ENCODE data around the gene AP5M1.
"Not testable (repeated sequence)": the region's sequence is repeated elsewhere in the genome, so short reads cannot be mapped to it uniquely, and the experiment has no call there.

Gene AP5M1

GRCh38 chr14:57268161-57269069 is at the start of gene AP5M1, which contains the start of gene EXOC5:
Gene AP5M1, plus strand, starts transcription at chr14:57268971. Its CDS starts 344 bp downstream, at chr14:57269315.
Gene EXOC5, minus strand, starts transcription at chr14:57268905. Its CDS starts 257 bp downstream, at chr14:57268648.
- peak; percentile 97 for DNase-seq

- no peak for DNase-seq
Observed at GRCh38 chr14:57221931-57222330, 46.8 kb upstream of the AP5M1 start.

GRCh38 chr14:57227083-57227482 is 41.7 kb upstream of the AP5M1 start:
- no peak for DNase-seq

- not testable (repeated sequence) for DNase-seq
Observed at GRCh38 chr14:57228320-57228719, 40.5 kb upstream of the AP5M1 start.

- no peak for DNase-seq
Observed at GRCh38 chr14:57232006-57232405, 36.8 kb upstream of the AP5M1 start.

GRCh38 chr14:57240115-57240514 is 28.7 kb upstream of the AP5M1 start:
- not testable (repeated sequence) for DNase-seq

GRCh38 chr14:57243320-57243719 is 25.5 kb upstream of the AP5M1 start:
- no peak for DNase-seq

- DNase-seq = no peak
Observed at GRCh38 chr14:57244106-57244505, 24.7 kb upstream of the AP5M1 start.

GRCh38 chr14:57245941-57246340 is 22.8 kb upstream of the AP5M1 start:
- no peak for DNase-seq

GRCh38 chr14:57246933-57247657 is 21.7 kb upstream of the AP5M1 start:
- no peak for DNase-seq

GRCh38 chr14:57254884-57255283 is 13.9 kb upstream of the AP5M1 start:
- DNase-seq = no peak

GRCh38 chr14:57258221-57258620 is 10.6 kb upstream of the AP5M1 start:
- DNase-seq = not testable (repeated sequence)

- DNase-seq = no peak
Observed at GRCh38 chr14:57259672-57260071, 9.1 kb upstream of the AP5M1 start.

- no peak for DNase-seq
Observed at GRCh38 chr14:57261604-57262003, 7.2 kb upstream of the AP5M1 start.

- no peak for DNase-seq
Observed at GRCh38 chr14:57262117-57262516, 6.7 kb upstream of the AP5M1 start.

- no peak for DNase-seq
Observed at GRCh38 chr14:57266065-57266464, 2.7 kb upstream of the AP5M1 start.

GRCh38 chr14:57273236-57273635 is 4.5 kb downstream of the AP5M1 start:
- no peak for DNase-seq

GRCh38 chr14:57274551-57274950 is 5.8 kb downstream of the AP5M1 start:
- no peak for DNase-seq

- DNase-seq = no peak
Observed at GRCh38 chr14:57275023-57275664, 6.4 kb downstream of the AP5M1 start.

- DNase-seq = no peak
Observed at GRCh38 chr14:57277062-57277461, 8.3 kb downstream of the AP5M1 start.

GRCh38 chr14:57287745-57288144 is 19.0 kb downstream of the AP5M1 start:
- no peak for DNase-seq

- DNase-seq = no peak
Observed at GRCh38 chr14:57290751-57291150, 22.0 kb downstream of the AP5M1 start.

All from NCI-H1105 (cell line).